Gastroesophageal sphincter (tissue), 3 donors: ENCODE measurements around the gene GARIN5B.

ENCODE experiments used
- POLR2A ChIP-seq, 2 donors: fragments of 450-650 bp; IDR thresholded peaks; one replicate each; pipeline ENCODE4 v1.6.1; 2017; ENCODE audit warnings: antibody characterized with exemption in 2 of 2, mild to moderate bottlenecking in 2 of 2, moderate library complexity in 1 of 2
- POLR2AphosphoS5 ChIP-seq: sonication (generic); formaldehyde crosslinking; IDR thresholded peaks from one replicate; pipeline ENCODE4 v1.6.1; 2017; ENCODE audit warnings: antibody characterized with exemption
- TF ChIP-seq, protein P1 (sequence below), 4 experiments: fragments of 200-600 bp in 2 of 4; fragments of 450-650 bp in 2 of 4; sonication (generic) in 1 of 4; IDR thresholded peaks; one replicate each; pipeline ENCODE4 v1.5.1; 2017 to 2019; ENCODE audit warnings: antibody characterized with exemption in 4 of 4, mild to moderate bottlenecking in 2 of 4, moderate library complexity in 2 of 4

DNA sequence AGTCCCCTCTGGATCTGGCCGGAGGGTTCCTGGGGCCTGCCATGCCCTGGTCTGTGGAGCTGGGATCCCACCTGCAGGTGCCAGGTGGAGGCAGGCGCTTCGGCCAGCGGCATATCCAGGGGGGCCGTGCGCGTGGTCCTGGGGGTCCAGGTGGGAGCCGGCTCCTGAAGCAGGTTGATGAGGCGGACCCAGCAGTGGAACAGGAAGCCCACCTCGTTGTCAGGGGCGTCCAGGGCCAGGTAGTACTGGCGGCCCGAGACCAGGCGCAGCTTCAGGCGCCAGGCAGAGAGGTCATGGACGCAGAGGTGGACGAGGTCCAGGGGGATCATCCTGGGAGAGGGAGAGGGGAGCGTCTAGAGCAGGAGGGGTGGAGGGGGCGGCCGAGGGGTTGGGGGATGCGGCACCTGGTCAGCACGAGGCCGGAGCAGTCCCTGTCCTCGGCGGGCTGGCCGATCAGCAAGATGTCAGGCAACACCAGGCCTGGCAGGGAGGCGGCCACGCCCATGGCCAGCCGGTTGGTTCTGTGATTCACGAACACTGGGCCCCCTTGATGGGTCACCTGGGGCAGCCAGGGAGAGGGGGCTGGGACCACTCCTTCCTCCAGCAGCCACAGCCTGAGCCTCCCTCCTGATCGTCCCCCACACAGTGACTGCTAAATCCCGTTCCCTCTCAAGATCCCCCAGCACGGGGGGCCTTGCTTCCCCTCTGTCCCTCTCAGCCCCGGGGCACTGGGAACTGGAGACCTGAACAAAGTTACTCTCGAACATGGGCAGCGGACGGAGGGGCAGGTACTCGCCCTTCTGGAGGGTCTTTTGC, 678 bp downstream of the GARIN5B start:
- no peak for TF ChIP-seq POLR2A (IDR thresholded peaks at IDR 0.05)
- TF ChIP-seq, protein P1, sequence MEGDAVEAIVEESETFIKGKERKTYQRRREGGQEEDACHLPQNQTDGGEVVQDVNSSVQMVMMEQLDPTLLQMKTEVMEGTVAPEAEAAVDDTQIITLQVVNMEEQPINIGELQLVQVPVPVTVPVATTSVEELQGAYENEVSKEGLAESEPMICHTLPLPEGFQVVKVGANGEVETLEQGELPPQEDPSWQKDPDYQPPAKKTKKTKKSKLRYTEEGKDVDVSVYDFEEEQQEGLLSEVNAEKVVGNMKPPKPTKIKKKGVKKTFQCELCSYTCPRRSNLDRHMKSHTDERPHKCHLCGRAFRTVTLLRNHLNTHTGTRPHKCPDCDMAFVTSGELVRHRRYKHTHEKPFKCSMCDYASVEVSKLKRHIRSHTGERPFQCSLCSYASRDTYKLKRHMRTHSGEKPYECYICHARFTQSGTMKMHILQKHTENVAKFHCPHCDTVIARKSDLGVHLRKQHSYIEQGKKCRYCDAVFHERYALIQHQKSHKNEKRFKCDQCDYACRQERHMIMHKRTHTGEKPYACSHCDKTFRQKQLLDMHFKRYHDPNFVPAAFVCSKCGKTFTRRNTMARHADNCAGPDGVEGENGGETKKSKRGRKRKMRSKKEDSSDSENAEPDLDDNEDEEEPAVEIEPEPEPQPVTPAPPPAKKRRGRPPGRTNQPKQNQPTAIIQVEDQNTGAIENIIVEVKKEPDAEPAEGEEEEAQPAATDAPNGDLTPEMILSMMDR (IDR thresholded peaks at IDR 0.05) = no peak
- TF ChIP-seq POLR2AphosphoS5 = no peak
